Measurements from ENCODE around the gene PRR19.

Gene PRR19

DNA sequence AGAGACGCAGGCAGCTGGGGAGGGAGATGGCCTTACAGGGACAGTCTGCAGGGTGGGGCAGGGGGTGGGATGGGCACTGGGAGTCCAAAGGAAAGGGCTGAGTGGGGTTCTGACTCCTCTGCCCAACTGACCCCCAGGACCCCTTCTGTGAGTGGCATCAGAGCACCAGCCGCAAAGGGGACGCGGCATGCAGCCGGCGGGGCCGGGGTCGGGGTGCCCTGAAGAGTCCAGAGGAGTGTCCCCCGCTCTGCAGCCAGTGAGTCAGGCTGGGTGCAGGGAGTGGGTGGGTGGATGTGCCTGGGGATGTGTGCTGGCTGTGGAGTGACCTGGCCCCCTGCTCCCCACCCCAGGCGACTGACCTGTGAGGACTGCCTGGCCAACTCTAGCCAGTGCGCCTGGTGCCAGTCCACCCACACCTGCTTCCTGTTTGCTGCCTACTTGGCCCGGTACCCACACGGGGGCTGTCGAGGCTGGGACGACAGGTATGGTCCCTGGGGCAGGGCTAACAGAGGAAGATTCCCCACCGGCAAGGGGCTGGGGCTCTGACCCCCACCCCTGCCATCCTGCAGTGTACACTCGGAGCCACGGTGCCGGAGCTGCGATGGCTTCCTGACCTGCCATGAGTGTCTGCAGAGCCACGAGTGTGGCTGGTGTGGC, 49.3 kb downstream of the PRR19 start:
- Histone ChIP-seq H3K27ac (ENCODE audit: poor library complexity, severe bottlenecking) (no peak overlapping the region), H3K27me3 (ENCODE audit: insufficient read depth, poor library complexity, severe bottlenecking) (no peaks in the 10 kb centered on the region), H3K9me3 (ENCODE audit: severe bottlenecking) (no peaks in the 10 kb centered on the region), H3K36me3 (ENCODE audit: low read depth) (no peaks in the 10 kb centered on the region), H3K4me3 (ENCODE audit: severe bottlenecking) (no peak overlapping the region), H3K4me1 (ENCODE audit: insufficient read depth, poor library complexity, severe bottlenecking) (no peaks in the 10 kb centered on the region)
- no peak for TF ChIP-seq CTCF (IDR thresholded peaks at IDR 0.05; ENCODE audit: poor library complexity, severe bottlenecking)
- DNase-seq (ENCODE audit: low spot score) (peak; percentile 63), ATAC-seq (ENCODE audit: low read depth) (no peak)

DNA sequence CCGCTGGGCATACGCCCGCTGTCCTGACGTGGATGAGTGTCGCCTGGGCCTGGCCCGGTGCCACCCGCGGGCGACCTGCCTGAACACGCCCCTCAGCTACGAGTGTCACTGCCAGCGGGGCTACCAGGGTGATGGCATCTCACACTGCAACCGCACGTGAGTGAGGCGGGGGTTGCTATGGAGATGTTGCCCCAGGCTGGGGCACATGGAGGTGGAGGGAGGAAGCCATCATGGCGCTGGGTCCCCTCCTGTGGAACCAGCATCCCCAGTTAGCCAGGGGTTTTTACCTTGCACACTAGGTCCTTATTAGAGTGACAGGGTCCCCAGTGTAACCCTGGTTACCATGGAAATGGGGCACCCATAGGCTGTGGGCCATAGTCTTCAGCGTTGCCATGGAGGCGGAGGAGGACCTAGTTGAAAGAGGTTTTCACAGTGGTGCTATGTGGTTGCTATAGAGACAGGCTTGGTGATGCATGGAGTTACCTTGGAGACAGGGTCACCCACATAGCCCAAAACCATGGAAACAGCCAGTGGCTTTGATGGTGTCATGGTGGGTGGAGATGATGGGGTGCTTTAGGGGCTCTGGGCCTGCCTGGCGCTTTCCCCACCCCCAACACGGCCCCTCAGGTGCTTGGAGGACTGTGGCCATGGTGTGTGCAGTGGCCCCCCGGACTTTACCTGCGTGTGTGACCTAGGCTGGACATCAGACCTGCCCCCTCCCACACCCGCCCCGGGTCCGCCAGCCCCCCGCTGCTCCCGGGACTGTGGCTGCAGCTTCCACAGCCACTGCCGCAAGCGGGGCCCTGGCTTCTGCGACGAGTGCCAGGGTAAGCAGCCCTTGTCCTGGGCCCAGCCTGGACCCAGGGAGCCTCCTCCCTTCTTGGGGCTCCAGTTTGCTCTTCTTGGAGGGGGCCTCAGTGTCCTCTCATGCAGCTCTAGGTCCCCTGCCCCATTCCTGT, 50.6 kb downstream of the PRR19 start:
- DNase-seq (ENCODE audit: low spot score) (no peak), ATAC-seq (ENCODE audit: low read depth) (no peak)
- Histone ChIP-seq H3K36me3 (ENCODE audit: low read depth) (no peaks in the 10 kb centered on the region), H3K27me3 (ENCODE audit: insufficient read depth, poor library complexity, severe bottlenecking) (no peaks in the 10 kb centered on the region), H3K27ac (ENCODE audit: poor library complexity, severe bottlenecking) (no peak overlapping the region), H3K4me1 (ENCODE audit: insufficient read depth, poor library complexity, severe bottlenecking) (no peaks in the 10 kb centered on the region), H3K4me3 (ENCODE audit: severe bottlenecking) (no peak overlapping the region), H3K9me3 (ENCODE audit: severe bottlenecking) (no peaks in the 10 kb centered on the region)
- no peak for TF ChIP-seq CTCF (IDR thresholded peaks at IDR 0.05; ENCODE audit: poor library complexity, severe bottlenecking)

GRCh38 chr19:42353341-42354015, 51.5 kb downstream of the PRR19 start:
- Histone ChIP-seq H3K27ac (ENCODE audit: poor library complexity, severe bottlenecking) (no peak overlapping the region), H3K36me3 (ENCODE audit: low read depth) (no peaks in the 10 kb centered on the region), H3K4me3 (ENCODE audit: severe bottlenecking) (no peak overlapping the region), H3K27me3 (ENCODE audit: insufficient read depth, poor library complexity, severe bottlenecking) (no peaks in the 10 kb centered on the region), H3K4me1 (ENCODE audit: insufficient read depth, poor library complexity, severe bottlenecking) (no peaks in the 10 kb centered on the region), H3K9me3 (ENCODE audit: severe bottlenecking) (no peaks in the 10 kb centered on the region)
- no peak for ATAC-seq (ENCODE audit: low read depth)
- no peak for TF ChIP-seq CTCF (IDR thresholded peaks at IDR 0.05; ENCODE audit: poor library complexity, severe bottlenecking)
- DNase-seq (ENCODE audit: low spot score): no peak

DNA sequence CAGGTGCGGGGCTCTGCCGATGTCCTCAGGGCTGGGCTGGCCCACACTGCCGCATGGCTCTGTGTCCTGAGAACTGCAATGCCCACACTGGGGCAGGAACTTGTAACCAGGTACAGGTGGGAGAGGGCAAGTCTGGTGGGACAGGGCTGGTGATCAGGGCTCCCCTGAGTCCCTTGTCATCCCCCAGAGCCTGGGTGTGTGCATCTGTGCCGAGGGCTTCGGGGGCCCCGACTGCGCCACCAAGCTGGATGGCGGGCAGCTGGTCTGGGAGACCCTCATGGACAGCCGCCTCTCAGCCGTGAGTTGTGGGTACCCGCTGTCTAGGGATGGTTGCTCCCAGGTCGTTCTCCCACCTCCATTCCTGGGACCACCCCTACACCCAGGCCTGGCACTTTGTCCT, 54.0 kb downstream of the PRR19 start:
- no peak for DNase-seq (ENCODE audit: low spot score)

More for the DNA sequence above, 54.0 kb downstream of the PRR19 start:
- no peak overlapping the region for H3K4me3 ChIP-seq (ENCODE audit: severe bottlenecking)
- H3K27me3 ChIP-seq (ENCODE audit: insufficient read depth, poor library complexity, severe bottlenecking): no peaks in the 10 kb centered on the region
- no peak for ATAC-seq (ENCODE audit: low read depth)
- H3K27ac ChIP-seq (ENCODE audit: poor library complexity, severe bottlenecking): no peak overlapping the region
- no peak for TF ChIP-seq CTCF (IDR thresholded peaks at IDR 0.05; ENCODE audit: poor library complexity, severe bottlenecking)
- H3K9me3 ChIP-seq (ENCODE audit: severe bottlenecking): no peaks in the 10 kb centered on the region
- H3K36me3 ChIP-seq (ENCODE audit: low read depth): no peaks in the 10 kb centered on the region
- H3K4me1 ChIP-seq (ENCODE audit: insufficient read depth, poor library complexity, severe bottlenecking): no peaks in the 10 kb centered on the region

Measured in RWPE2 (cell line).